Spinal cord (tissue), 10 donors: ENCODE results near the gene MUC5B. TPM values are rescaled to one million over a fixed set of nuclear protein-coding genes. Genes with fewer than 3 reads are reported as not detected.
"Not testable (repeated sequence)": the region's sequence is repeated elsewhere in the genome, so short reads cannot be mapped to it uniquely, and the experiment has no call there.

Experiments used
- DNase-seq, 6 donors: peaks; one replicate each; pipeline versions ENCODE4 v3.0.0 to v3.0.0-alpha.2; 2013 to 2015; ENCODE audit warnings: low spot score in 6 of 6, low read depth in 4 of 6
- H3K27ac ChIP-seq: one replicate; pipeline ENCODE4 v1.5.1; 2013; ENCODE audit warnings: low read depth, low read length, control low read depth
- H3K27me3 ChIP-seq: one replicate; pipeline ENCODE4 v1.6.1; 2013; ENCODE audit warnings: low read length; ENCODE audit not compliant: control insufficient read depth, insufficient read depth
- H3K36me3 ChIP-seq: one replicate; pipeline ENCODE4 v1.6.1; 2013; ENCODE audit warnings: low read length; ENCODE audit not compliant: control insufficient read depth, insufficient read depth
- H3K4me1 ChIP-seq: one replicate; pipeline ENCODE4 v1.6.1; 2013; ENCODE audit warnings: low read length; ENCODE audit not compliant: control insufficient read depth, insufficient read depth
- H3K4me3 ChIP-seq: one replicate; pipeline ENCODE4 v1.5.1; 2013; ENCODE audit warnings: low read depth, low read length, control low read depth
- H3K9me3 ChIP-seq: one replicate; pipeline ENCODE4 v1.6.1; 2013; ENCODE audit warnings: low read length; ENCODE audit not compliant: control insufficient read depth, insufficient read depth
- WGBS: methylation state at CpG from one replicate; pipeline ENCODE4 v1.1.5; 2013; ENCODE audit warnings: missing lambda C conversion rate; ENCODE audit not compliant: insufficient coverage; 5-methylcytosine and 5-hydroxymethylcytosine counted together
- polyA plus RNA-seq, 2 donors: library from polyadenylated mRNA; unstranded; fragments of 120-200 nt; gene quantifications; one replicate each; pipeline ENCODE4 v1.2.1, GENCODE V29; 2013; ENCODE audit not compliant: insufficient read length in 2 of 2
- total RNA-seq, 2 donors: library from RNA; depleted of rRNA in 1 of 2; stranded (reverse); fragments of 120-200 nt in 1 of 2; fragments of >200 nt in 1 of 2; gene quantifications; one replicate each; pipeline versions ENCODE4 v1.2.3 to v1.2.4, GENCODE V29; 2013 to 2014
- donor health status: healthy.

Gene MUC5B
- total and polyA plus RNA-seq, 4 donors, result 0.17 to 0.44 (median 0.21) TPM; not detected in 1

GRCh38 chr11:1178906-1179305 lies 44.0 kb upstream of the MUC5B start:
- Histone ChIP-seq H3K27ac (no peak overlapping the region), H3K27me3 (no peaks in the 10 kb centered on the region), H3K9me3 (no peaks in the 10 kb centered on the region), H3K36me3 (peaks cover 2% of the 10 kb centered on the region), H3K4me1 (no peaks in the 10 kb centered on the region), H3K4me3 (no peak overlapping the region)
- DNase-seq, result no peak
- WGBS, result 92% methylated on average over 29 of the region's 29 CpGs

GRCh38 chr11:1179641-1180040 lies 43.2 kb upstream of the MUC5B start:
- no peaks in the 10 kb centered on the region for H3K27me3 ChIP-seq
- WGBS, result 93% methylated on average over 16 of the region's 17 CpGs
- no peak for DNase-seq
- no peak overlapping the region for H3K4me3 ChIP-seq
- H3K4me1 ChIP-seq, result no peaks in the 10 kb centered on the region
- no peaks in the 10 kb centered on the region for H3K36me3 ChIP-seq
- no peaks in the 10 kb centered on the region for H3K9me3 ChIP-seq
- no peak overlapping the region for H3K27ac ChIP-seq

GRCh38 chr11:1180171-1180570 lies 42.7 kb upstream of the MUC5B start:
- H3K27ac ChIP-seq, result no peak overlapping the region
- no peak for DNase-seq
- no peaks in the 10 kb centered on the region for H3K36me3 ChIP-seq
- H3K9me3 ChIP-seq, result no peaks in the 10 kb centered on the region
- H3K4me1 ChIP-seq, result no peaks in the 10 kb centered on the region
- H3K27me3 ChIP-seq, result no peaks in the 10 kb centered on the region
- no peak overlapping the region for H3K4me3 ChIP-seq
- 78% methylated on average over 15 of the region's 15 CpGs for WGBS

GRCh38 chr11:1180947-1181391 lies 41.9 kb upstream of the MUC5B start:
- no peak overlapping the region for H3K4me3 ChIP-seq
- H3K4me1 ChIP-seq, result no peaks in the 10 kb centered on the region
- H3K27me3 ChIP-seq, result no peaks in the 10 kb centered on the region
- DNase-seq, result no peak
- no peaks in the 10 kb centered on the region for H3K9me3 ChIP-seq
- H3K27ac ChIP-seq, result no peak overlapping the region
- 87% methylated on average over 19 of the region's 29 CpGs for WGBS
- no peaks in the 10 kb centered on the region for H3K36me3 ChIP-seq

- H3K27ac ChIP-seq, result no peak overlapping the region
Measured at GRCh38 chr11:1181420-1181819, 41.4 kb upstream of the MUC5B start.

GRCh38 chr11:1181853-1182535 lies 40.9 kb upstream of the MUC5B start:
- Histone ChIP-seq H3K4me1 (no peaks in the 10 kb centered on the region), H3K36me3 (no peaks in the 10 kb centered on the region), H3K4me3 (no peak overlapping the region), H3K27ac (no peak overlapping the region), H3K9me3 (no peaks in the 10 kb centered on the region), H3K27me3 (no peaks in the 10 kb centered on the region)
- no peak for DNase-seq
- 89% methylated on average over 41 of the region's 41 CpGs for WGBS

More at GRCh38 chr11:1181420-1181819, 41.4 kb upstream of the MUC5B start:
- Histone ChIP-seq H3K9me3 (no peaks in the 10 kb centered on the region), H3K4me3 (no peak overlapping the region), H3K36me3 (no peaks in the 10 kb centered on the region), H3K27me3 (no peaks in the 10 kb centered on the region), H3K4me1 (no peaks in the 10 kb centered on the region)
- 88% methylated on average over 9 of the region's 10 CpGs for WGBS
- no peak for DNase-seq

GRCh38 chr11:1184139-1184538 lies 38.7 kb upstream of the MUC5B start:
- not testable (repeated sequence) for H3K27ac ChIP-seq, H3K36me3 ChIP-seq, H3K27me3 ChIP-seq, DNase-seq, H3K4me3 ChIP-seq, H3K9me3 ChIP-seq, H3K4me1 ChIP-seq
- WGBS, result no CpG with 5 or more reads among the region's 22 CpGs

- not testable (repeated sequence) for H3K4me1 ChIP-seq, H3K27me3 ChIP-seq, H3K27ac ChIP-seq, H3K9me3 ChIP-seq, H3K36me3 ChIP-seq, DNase-seq, H3K4me3 ChIP-seq
- 78% methylated on average over 13 of the region's 15 CpGs for WGBS
Measured at GRCh38 chr11:1188451-1189130, 34.3 kb upstream of the MUC5B start.

- not testable (repeated sequence) for H3K27ac ChIP-seq, H3K4me1 ChIP-seq, DNase-seq, H3K36me3 ChIP-seq, H3K4me3 ChIP-seq, H3K27me3 ChIP-seq, H3K9me3 ChIP-seq
- WGBS, result 44% methylated on average over 2 of the region's 12 CpGs
Measured at GRCh38 chr11:1189816-1190215, 33.0 kb upstream of the MUC5B start.
